Central memory CD8-positive, alpha-beta T cell (primary cell): ENCODE measurements around the gene IL22RA2.
A peak's percentile ranks its signal among the peaks of the same experiment; 100 is the strongest.

Source experiments
- ATAC-seq: fragments of 150-1000 bp; cut with Tn5 transposase; replicated peaks from 2 replicates; pipeline ENCODE4 v1.10.0; 2022; ENCODE audit warnings: mild to moderate bottlenecking, moderate FRiP score, moderate number of reproducible peaks; ENCODE audit not compliant: poor library complexity, severe bottlenecking; ENCODE audit errors: extremely low read depth
- DNase-seq, 2 donors: peaks; one replicate each; pipeline ENCODE4 v3.0.0; 2021; ENCODE audit warnings: low spot score in 2 of 2
- H3K27ac Mint-ChIP-seq: one replicate; pipeline ENCODE4 v1.8.0; 2022; ENCODE audit warnings: low read depth, mild to moderate bottlenecking, moderate library complexity, mixed read lengths
- H3K27me3 Mint-ChIP-seq: one replicate; pipeline ENCODE4 v1.8.0; 2022; ENCODE audit warnings: mixed read lengths
- H3K36me3 Mint-ChIP-seq: one replicate; pipeline ENCODE4 v1.8.0; 2022; ENCODE audit warnings: mild to moderate bottlenecking, moderate library complexity, mixed read lengths; ENCODE audit not compliant: insufficient read depth
- H3K4me1 Mint-ChIP-seq: one replicate; pipeline ENCODE4 v1.8.0; 2022; ENCODE audit warnings: mixed read lengths
- H3K4me3 Mint-ChIP-seq: one replicate; pipeline ENCODE4 v1.8.0; 2022; ENCODE audit warnings: mild to moderate bottlenecking, moderate library complexity, mixed read lengths
- H3K9me3 Mint-ChIP-seq: one replicate; pipeline ENCODE4 v1.8.0; 2022; ENCODE audit warnings: mixed read lengths

Gene IL22RA2

DNA sequence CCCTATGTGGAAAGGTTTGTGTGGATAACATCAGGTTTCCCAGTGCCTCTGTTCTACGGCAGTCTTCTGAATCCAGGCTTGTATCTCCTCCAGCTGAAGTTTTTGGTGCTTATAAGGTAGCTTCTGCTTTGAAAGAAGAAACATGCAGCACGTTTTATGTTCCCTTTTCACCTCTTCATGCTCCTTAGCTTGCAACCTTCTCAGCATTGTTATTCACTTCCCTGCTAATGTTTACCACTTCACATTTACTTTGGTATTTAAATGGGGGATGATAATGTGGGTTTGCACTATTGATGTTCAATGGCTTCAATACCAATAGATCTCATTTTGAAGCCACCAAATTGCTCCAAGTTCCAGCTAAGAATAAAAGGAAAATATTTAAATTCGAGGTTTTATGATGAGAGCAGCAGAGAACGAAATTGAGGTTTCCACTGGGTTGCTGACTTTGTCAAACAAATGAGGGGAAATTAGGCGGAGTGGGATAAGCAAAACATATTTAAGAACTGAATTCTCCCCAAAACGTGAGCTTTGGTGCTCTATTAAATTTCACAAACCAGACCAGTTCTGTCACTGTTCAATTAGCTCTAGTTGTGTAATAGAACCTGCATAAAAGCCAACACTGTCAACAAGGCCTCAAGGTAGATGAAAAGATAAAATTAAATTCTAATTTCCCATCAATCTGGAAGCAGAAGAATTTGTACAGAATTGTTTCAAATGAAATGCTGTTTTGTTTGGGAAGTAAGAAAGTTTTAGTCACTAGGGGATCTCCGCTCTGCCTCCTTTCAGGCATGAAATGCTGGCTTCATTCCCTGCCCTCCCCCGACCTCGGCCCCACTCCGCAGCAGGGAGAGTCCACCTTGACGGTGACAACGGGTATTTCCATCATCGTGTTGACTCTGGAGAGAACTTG lies 1.4 kb downstream of the IL22RA2 start:
- DNase-seq = no peak
- Mint-ChIP-seq H3K27ac (no peak overlapping the region), H3K36me3 (peaks cover 3% of the 10 kb centered on the region), H3K4me3 (no peak overlapping the region), H3K9me3 (no peaks in the 10 kb centered on the region), H3K27me3 (no peaks in the 10 kb centered on the region), H3K4me1 (no peaks in the 10 kb centered on the region)
- ATAC-seq = no peak

DNA sequence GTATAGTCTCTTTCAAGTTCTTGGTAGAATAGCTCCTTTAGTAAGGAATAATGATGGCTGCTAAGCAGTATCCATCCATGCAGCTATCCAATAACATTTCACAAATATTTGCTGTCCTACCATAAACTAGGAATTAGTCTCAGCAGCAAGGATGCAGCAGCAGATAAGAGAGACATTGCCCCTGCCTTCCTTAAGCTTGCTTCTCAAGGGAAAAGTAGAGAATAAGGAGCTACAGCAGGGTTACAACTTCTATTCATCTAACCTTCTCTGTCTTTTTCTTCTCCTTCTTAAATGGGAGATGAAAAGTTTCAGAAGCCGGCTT lies 2.4 kb downstream of the IL22RA2 start:
- no peak overlapping the region for H3K27ac Mint-ChIP-seq
- H3K4me1 Mint-ChIP-seq = peaks cover 6% of the 10 kb centered on the region
- no peak for DNase-seq
- ATAC-seq = no peak
- peaks cover 3% of the 10 kb centered on the region for H3K36me3 Mint-ChIP-seq
- no peak overlapping the region for H3K4me3 Mint-ChIP-seq
- no peaks in the 10 kb centered on the region for H3K9me3 Mint-ChIP-seq
- H3K27me3 Mint-ChIP-seq = no peaks in the 10 kb centered on the region

DNA sequence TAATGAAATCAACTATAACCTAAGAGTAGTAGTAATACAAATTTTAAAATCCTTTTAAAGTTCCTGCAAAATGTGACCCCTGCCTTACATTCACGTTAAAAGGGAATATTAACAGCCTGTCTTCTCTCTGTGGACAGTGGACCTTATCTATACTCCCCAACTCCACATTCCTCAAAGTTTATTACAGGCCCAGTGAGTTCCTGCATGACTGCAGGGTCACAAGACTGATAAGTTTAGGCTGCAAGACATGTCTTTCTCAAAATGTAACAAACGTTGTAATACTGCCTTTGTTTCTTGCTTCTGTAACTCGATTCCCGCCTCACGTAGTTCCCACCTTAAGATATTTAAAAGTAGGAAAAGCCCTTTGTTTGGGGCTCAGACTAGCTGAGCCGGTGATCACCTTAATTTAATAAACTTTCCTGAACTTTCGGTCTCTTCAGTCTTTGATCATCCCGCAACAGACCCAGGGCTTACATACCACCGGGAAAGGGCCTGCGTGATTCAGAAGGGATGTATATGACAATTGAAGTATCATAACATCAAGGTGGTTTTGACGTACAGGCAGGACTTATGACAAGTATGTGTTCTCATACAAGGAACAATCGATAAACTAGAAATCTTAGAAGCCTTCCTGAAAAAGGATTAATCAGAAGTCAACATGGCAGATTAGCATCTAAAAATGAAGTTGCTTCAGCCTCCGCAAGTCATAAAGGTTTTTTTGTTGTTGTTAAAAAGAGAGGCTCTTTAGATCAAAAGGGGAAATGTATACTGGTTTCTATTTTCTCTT lies 3.0 kb downstream of the IL22RA2 start:
- DNase-seq (no peak), ATAC-seq (no peak)
- Mint-ChIP-seq H3K36me3 (peaks cover 3% of the 10 kb centered on the region), H3K27ac (no peak overlapping the region), H3K9me3 (no peaks in the 10 kb centered on the region), H3K27me3 (no peaks in the 10 kb centered on the region), H3K4me3 (no peak overlapping the region), H3K4me1 (peaks cover 10% of the 10 kb centered on the region)

DNA sequence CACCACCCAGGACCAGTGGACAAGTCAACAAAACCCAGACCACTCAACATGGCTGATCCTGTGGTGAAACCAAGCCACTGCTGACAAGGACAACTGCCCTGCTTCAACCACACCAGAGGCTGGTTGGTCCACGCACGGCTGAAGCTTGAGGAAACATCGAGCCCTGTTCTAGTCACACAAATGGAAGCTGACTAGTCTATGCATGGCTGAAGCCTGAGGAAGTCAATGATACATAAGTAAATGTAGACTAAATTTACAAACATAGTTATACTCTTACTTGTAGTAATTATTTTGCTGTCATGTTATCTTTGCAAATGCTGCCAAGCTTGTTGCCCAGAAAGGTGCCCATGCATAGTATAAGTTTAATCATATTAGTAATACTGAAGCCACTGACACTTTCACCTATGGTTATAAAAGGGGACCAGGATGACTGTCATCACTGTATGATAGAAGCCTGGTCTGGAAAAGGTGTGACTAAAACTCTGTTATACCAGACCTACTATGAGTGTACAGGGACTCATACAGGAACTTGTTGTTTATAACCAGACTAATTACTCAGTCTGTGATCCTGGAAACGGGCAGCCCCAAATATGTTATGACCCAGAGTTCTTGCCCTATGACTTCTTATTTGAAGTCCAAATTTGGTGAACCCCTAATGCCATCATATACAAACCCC lies 5.6 kb downstream of the IL22RA2 start:
- no peak for DNase-seq
- Mint-ChIP-seq H3K27ac (no peak overlapping the region), H3K4me1 (peaks cover 28% of the 10 kb centered on the region), H3K9me3 (peaks cover 6% of the 10 kb centered on the region), H3K4me3 (no peak overlapping the region), H3K27me3 (peaks cover 9% of the 10 kb centered on the region), H3K36me3 (peaks cover 4% of the 10 kb centered on the region)
- no peak for ATAC-seq

DNA sequence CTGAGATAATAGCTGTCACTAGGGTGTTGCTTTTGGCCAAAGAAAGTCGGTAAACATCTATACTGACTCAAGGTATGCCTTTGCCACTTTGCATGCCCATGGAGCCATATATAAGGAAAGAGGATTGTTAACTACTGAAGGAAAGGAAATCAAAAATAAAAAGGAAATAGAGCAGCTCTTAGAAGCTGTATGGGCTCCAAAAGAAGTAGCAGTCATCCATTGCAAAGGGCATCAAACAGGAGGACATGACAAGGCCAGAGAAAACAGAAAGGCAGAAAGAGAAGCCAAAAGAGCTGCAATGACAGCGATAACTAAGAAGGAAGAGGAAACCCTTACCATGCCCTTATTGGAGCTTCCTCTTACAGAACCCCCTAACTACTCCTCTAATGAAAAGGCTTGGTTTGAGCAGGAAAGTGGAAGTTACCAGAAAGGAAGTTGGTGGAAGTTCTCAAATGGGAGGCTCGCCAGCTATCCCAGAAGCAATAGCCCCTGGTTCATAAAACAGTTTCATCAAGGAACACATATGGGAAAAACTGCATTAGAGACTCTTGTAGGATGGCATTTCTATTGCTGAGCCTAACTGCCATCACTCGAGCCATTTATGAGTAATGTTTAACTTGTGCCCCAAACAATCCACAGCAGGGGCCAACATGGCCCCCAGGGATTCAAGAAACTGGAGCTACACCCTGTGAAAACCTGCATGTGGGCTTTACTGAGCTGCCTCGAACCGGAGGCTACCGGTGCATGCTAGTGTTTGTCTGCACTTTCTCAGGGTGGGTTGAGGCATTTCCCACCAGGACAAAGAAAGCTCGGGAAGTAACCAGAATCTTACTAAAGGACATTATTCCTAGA lies 7.0 kb downstream of the IL22RA2 start:
- H3K27ac Mint-ChIP-seq = no peak overlapping the region
- no peak overlapping the region for H3K4me3 Mint-ChIP-seq
- peaks cover 28% of the 10 kb centered on the region for H3K4me1 Mint-ChIP-seq
- no peak for ATAC-seq
- peaks cover 9% of the 10 kb centered on the region for H3K27me3 Mint-ChIP-seq
- peaks cover 6% of the 10 kb centered on the region for H3K9me3 Mint-ChIP-seq
- no peak for DNase-seq
- peaks cover 4% of the 10 kb centered on the region for H3K36me3 Mint-ChIP-seq

DNA sequence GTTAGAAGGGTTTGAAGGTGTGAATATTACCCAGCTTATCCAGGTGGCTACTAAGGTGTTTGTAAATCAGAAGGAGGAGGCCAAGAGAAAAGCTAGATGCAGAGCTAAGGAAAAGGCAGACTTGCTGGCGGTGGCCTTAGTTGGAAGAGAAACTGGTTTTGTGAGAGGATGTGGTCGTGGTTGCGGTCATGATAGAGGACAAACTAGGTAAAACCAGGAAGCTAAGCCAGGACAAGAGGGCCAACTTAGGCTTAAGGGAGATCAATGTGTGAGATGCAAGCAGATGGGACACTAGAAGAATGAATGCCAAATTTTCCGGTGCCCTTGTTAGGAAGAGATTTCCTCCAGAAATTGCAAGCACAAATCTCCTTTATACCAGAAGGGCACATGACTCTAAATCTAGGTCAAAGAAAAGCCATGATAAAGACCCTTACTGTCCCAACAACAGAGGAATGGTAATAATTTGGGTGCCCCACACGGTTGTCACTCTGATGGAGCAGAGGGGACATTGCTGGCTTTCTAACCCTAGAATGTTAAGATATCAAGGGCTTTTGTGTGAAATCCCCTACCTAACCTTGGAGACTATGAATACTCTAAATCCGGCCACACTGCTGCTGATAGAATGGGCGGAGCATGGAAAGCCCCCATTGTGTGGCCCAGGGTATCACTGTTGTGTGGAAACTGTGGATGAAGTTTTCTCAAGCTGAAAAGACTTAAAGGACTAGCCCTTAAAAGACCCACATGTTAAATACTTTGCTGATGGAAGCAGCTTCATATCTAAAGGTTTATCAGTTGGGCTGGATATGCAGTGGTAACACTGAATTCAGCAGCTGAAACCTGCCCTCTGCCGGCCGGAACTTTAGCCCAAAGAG lies 7.8 kb downstream of the IL22RA2 start:
- peaks cover 9% of the 10 kb centered on the region for H3K27me3 Mint-ChIP-seq
- peaks cover 34% of the 10 kb centered on the region for H3K4me1 Mint-ChIP-seq
- peak in 1 of 2 donors; percentile 21 for DNase-seq
- no peak overlapping the region for H3K27ac Mint-ChIP-seq
- ATAC-seq = no peak
- H3K36me3 Mint-ChIP-seq = peaks cover 4% of the 10 kb centered on the region
- peaks cover 6% of the 10 kb centered on the region for H3K9me3 Mint-ChIP-seq
- H3K4me3 Mint-ChIP-seq = peak overlapping the region; percentile 37

DNA sequence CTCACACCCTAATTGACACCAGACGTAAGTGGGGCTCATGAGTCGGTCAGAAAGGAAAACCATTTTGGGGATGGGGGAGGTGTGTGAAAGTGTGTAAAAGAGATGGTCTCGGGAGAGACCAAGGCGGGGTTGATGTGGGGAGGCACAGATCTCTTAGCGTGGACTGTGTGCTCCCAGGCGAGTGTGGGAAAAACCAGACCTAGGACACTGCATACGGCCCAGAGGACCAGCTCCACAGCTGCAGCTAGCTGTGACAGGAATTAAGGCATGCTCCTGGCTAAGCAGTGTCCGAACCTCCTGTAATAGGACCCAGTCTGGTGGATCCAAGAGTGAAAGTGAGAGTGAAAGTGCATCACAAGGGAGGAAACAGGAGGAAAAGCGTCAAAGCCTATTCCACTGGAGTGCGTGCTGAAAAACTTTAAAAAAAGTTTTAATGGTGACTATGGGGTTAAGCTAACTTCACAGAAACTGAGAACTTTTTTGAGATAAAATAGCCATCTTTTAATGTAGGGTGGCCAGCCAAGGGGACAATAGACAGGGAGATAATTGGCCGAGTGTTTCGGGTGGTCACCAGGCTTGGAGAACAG lies 9.6 kb downstream of the IL22RA2 start:
- ATAC-seq = no peak
- DNase-seq = no peak
- H3K4me1 Mint-ChIP-seq = peaks cover 34% of the 10 kb centered on the region
- no peak overlapping the region for H3K4me3 Mint-ChIP-seq
- peaks cover 6% of the 10 kb centered on the region for H3K9me3 Mint-ChIP-seq
- peaks cover 18% of the 10 kb centered on the region for H3K27me3 Mint-ChIP-seq
- H3K36me3 Mint-ChIP-seq = peaks cover 2% of the 10 kb centered on the region
- no peak overlapping the region for H3K27ac Mint-ChIP-seq

DNA sequence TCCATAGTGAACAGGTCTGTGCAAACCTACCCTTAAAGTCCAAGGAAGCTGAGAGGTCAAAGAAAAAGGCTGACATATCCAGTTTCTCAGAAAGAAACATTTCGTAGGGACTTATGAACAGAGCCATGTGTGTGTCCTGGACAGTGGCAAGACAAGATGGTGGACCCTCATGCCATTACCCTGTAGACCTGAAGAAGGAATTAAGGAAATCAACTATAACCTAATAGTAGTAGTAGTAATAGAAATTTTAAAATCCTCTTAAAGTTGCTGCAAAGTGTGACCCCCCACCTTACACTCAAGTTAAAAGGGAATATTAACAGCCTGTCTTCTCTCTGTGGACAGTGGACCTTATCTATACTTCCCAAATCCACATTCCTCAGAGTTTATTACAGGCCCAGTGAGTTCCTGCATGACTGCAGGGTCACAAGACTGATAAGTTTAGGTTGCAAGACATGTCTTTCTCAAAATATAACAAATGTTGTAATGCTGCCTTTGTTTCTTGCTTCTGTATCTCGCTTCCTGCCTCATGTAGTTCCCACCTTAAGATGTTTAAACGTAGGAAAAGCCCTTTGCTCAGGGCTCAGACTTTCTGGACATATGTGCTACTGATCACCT lies 10.6 kb downstream of the IL22RA2 start:
- H3K27ac Mint-ChIP-seq = no peak overlapping the region
- DNase-seq = no peak
- H3K36me3 Mint-ChIP-seq = peaks cover 2% of the 10 kb centered on the region
- H3K4me1 Mint-ChIP-seq = peaks cover 34% of the 10 kb centered on the region
- H3K27me3 Mint-ChIP-seq = peaks cover 18% of the 10 kb centered on the region
- peaks cover 6% of the 10 kb centered on the region for H3K9me3 Mint-ChIP-seq
- ATAC-seq = no peak
- no peak overlapping the region for H3K4me3 Mint-ChIP-seq

DNA sequence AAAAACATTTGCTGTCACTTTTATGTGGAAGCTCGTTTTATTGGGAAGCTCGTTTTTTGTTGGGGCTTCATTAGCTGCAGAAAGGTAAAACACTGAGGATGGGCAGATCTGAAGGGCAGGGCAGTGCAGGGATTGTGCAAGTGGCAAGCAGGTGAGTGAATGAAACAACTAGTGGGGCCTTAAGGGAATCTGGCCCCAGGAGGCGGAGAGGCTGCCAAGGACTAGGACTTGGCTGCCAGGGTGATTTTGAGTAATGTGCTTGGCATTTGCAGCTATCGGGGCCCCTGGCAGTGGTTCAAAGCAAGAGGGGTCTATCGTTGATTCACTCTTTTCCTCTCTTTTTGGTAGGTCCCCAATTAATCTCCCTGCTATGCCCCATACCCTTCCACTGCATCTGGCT lies 11.5 kb downstream of the IL22RA2 start:
- Mint-ChIP-seq H3K9me3 (peaks cover 6% of the 10 kb centered on the region), H3K36me3 (peaks cover 2% of the 10 kb centered on the region), H3K27ac (no peak overlapping the region), H3K27me3 (peaks cover 18% of the 10 kb centered on the region), H3K4me3 (no peak overlapping the region), H3K4me1 (peaks cover 34% of the 10 kb centered on the region)
- no peak for DNase-seq
- ATAC-seq = no peak

DNA sequence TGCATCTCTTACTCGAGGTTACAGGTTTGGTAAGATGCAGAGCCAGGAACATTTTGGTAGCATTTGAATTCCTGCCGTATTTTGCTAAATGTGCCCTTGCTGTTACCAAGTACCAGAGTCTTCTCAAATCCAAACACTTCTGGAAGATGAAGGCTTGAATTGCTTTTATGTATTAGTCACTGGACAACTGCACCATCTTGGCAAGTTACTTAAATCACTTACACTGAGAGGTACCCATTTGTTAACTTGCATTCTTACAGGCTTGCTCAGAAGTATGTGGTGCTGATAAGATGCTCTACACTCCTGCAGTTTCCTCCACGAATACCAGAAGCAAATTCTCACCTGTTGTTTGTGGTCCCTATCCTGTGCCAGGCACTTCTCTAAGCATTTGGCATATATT lies 12.7 kb downstream of the IL22RA2 start:
- peaks cover 37% of the 10 kb centered on the region for H3K4me1 Mint-ChIP-seq
- ATAC-seq = no peak
- no peak overlapping the region for H3K4me3 Mint-ChIP-seq
- no peak for DNase-seq
- peaks cover 6% of the 10 kb centered on the region for H3K9me3 Mint-ChIP-seq
- H3K27me3 Mint-ChIP-seq = peaks cover 18% of the 10 kb centered on the region
- H3K36me3 Mint-ChIP-seq = peaks cover 3% of the 10 kb centered on the region
- H3K27ac Mint-ChIP-seq = no peak overlapping the region

DNA sequence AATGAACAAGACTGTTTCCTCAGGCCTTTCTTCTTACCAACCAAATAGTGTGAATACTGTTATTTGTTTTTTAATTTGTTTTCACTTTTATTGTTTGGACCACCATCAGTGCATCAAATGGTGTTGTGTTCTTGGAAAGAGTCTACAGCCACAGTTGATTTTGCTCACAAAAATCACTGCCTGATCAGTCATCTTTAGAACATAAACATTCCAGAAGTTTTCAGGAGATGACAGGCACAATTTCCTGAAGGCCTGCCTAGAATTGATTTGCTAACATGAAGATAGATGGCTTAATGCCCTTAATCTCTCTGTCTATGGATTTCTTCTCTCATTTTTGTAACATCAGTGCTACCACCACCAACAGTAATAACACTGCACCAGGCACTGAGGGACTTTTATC lies 13.5 kb downstream of the IL22RA2 start:
- Mint-ChIP-seq H3K4me1 (peaks cover 35% of the 10 kb centered on the region), H3K27ac (no peak overlapping the region), H3K36me3 (peaks cover 4% of the 10 kb centered on the region), H3K4me3 (no peak overlapping the region), H3K27me3 (peaks cover 18% of the 10 kb centered on the region), H3K9me3 (peaks cover 6% of the 10 kb centered on the region)
- ATAC-seq (no peak), DNase-seq (no peak)
